Neural cell (in vitro differentiated cells): ENCODE results near the gene FAM107B. TPM values are rescaled to one million over a fixed set of nuclear protein-coding genes. Genes with fewer than 3 reads are reported as not detected.

ENCODE experiments used
- H2AFZ ChIP-seq: fragments of 200-600, 300-800 bp; sonication (generic), shearing (Covaris generic); 2 replicates; pipeline ENCODE4 v1.6.0; 2014; ENCODE audit warnings: low read depth, mild to moderate bottlenecking, antibody characterized with exemption, low read length, moderate library complexity
- H3F3A ChIP-seq: fragments of 200-600 bp; shearing (Covaris generic); 2 replicates; pipeline ENCODE4 v1.6.1; 2016; ENCODE audit warnings: mild to moderate bottlenecking, moderate library complexity, mixed read lengths, antibody characterized with exemption, low read length; ENCODE audit not compliant: insufficient read depth, poor library complexity, severe bottlenecking
- H3K27ac ChIP-seq: fragments of 200-600, 300-800 bp; sonication (generic), shearing (Covaris generic); 2 replicates; pipeline ENCODE4 v1.5.1; 2014; ENCODE audit warnings: mild to moderate bottlenecking, low read length, moderate library complexity
- H3K27me3 ChIP-seq: fragments of 300-800, 200-600 bp; sonication (generic), shearing (Covaris generic); 2 replicates; pipeline ENCODE4 v1.6.0; 2014; ENCODE audit warnings: mild to moderate bottlenecking, low read depth, low read length, moderate library complexity; ENCODE audit not compliant: insufficient read depth
- H3K36me3 ChIP-seq: fragments of 300-800, 200-600 bp; sonication (generic), shearing (Covaris generic); 2 replicates; pipeline ENCODE4 v1.5.1; 2014; ENCODE audit warnings: mild to moderate bottlenecking, antibody characterized with exemption, low read length, moderate library complexity; ENCODE audit not compliant: insufficient read depth
- H3K4me2 ChIP-seq: fragments of 300-800, 200-600 bp; sonication (generic), shearing (Covaris generic); 2 replicates; pipeline ENCODE4 v1.6.0; 2014; ENCODE audit warnings: mild to moderate bottlenecking, low read length
- H3K4me3 ChIP-seq: fragments of 300-800, 200-600 bp; sonication (generic), shearing (Covaris generic); 2 replicates; pipeline ENCODE4 v1.5.1; 2014; ENCODE audit warnings: mild to moderate bottlenecking, low read length, moderate library complexity
- H3K79me2 ChIP-seq: fragments of 200-600 bp; shearing (Covaris generic); replicated peaks from 2 replicates; pipeline ENCODE4 v1.6.0; 2014; ENCODE audit warnings: mild to moderate bottlenecking, low read length, moderate library complexity; ENCODE audit not compliant: insufficient read depth
- H3K9ac ChIP-seq: fragments of 300-800, 200-600 bp; sonication (generic), shearing (Covaris generic); 2 replicates; pipeline ENCODE4 v1.6.1; 2016; ENCODE audit warnings: mild to moderate bottlenecking, low read length, mixed read lengths
- H3K9me2 ChIP-seq: fragments of 200-600 bp; shearing (Covaris generic); 2 replicates; pipeline ENCODE4 v1.6.1; 2016; ENCODE audit warnings: mild to moderate bottlenecking, low read length, mixed read lengths; ENCODE audit not compliant: insufficient read depth
- H3K9me3 ChIP-seq: fragments of 200-600, 300-800 bp; sonication (generic), shearing (Covaris generic); 2 replicates; pipeline ENCODE4 v1.6.1; 2016; ENCODE audit warnings: mild to moderate bottlenecking, mixed run types, low read length, moderate library complexity, mixed read lengths
- H4K20me1 ChIP-seq: fragments of 200-600 bp; shearing (Covaris generic); 2 replicates; pipeline ENCODE4 v1.6.1; 2016; ENCODE audit warnings: mild to moderate bottlenecking, mixed run types; ENCODE audit not compliant: insufficient read depth
- CTCF ChIP-seq: fragments of 450-650 bp; IDR thresholded peaks from 2 replicates; pipeline ENCODE4 v1.5.1; 2014; ENCODE audit warnings: antibody characterized with exemption, mild to moderate bottlenecking, moderate library complexity; ENCODE audit not compliant: poor library complexity, severe bottlenecking
- EP300 ChIP-seq: fragments of 450-650 bp; conservative IDR thresholded peaks from 2 replicates; pipeline ENCODE4 v1.6.1; 2014; ENCODE audit warnings: antibody characterized with exemption, mild to moderate bottlenecking, moderate library complexity; ENCODE audit not compliant: poor library complexity, severe bottlenecking
- EZH2 ChIP-seq: fragments of 200-600, 300-800 bp; shearing (Covaris generic), sonication (generic); IDR thresholded peaks from 2 replicates; pipeline ENCODE4 v1.6.1; 2014; ENCODE audit warnings: antibody characterized with exemption, low read length, borderline replicate concordance, mild to moderate bottlenecking; ENCODE audit not compliant: insufficient read depth, poor library complexity, severe bottlenecking
- MXI1 ChIP-seq: fragments of 450-650 bp; conservative IDR thresholded peaks from 2 replicates; pipeline ENCODE4 v1.6.1; 2014; ENCODE audit warnings: antibody characterized with exemption, mild to moderate bottlenecking; ENCODE audit not compliant: poor library complexity, severe bottlenecking
- POLR2AphosphoS5 ChIP-seq: IDR thresholded peaks from 2 replicates; pipeline ENCODE4 v1.6.1; 2012
- RAD21 ChIP-seq: fragments of 450-650 bp; conservative IDR thresholded peaks from 2 replicates; pipeline ENCODE4 v1.6.1; 2014; ENCODE audit warnings: antibody characterized with exemption, mild to moderate bottlenecking, moderate library complexity
- SMC3 ChIP-seq: fragments of 450-650 bp; conservative IDR thresholded peaks from 2 replicates; pipeline ENCODE4 v1.6.1; 2014; ENCODE audit warnings: antibody characterized with exemption, mild to moderate bottlenecking, moderate library complexity; ENCODE audit not compliant: poor library complexity
- TAF1 ChIP-seq: IDR thresholded peaks from 2 replicates; pipeline ENCODE4 v1.6.1; 2012; ENCODE audit warnings: low read depth
- polyA plus RNA-seq: library from polyadenylated mRNA; depleted of rRNA; stranded (reverse); fragments of >200 nt; gene quantifications from 2 replicates; pipeline ENCODE4 v1.2.3, GENCODE V29; 2014
- TF ChIP-seq, protein P1 (sequence below): IDR thresholded peaks from 2 replicates; pipeline ENCODE4 v1.6.1; 2012; ENCODE audit warnings: borderline replicate concordance

The FAM107B gene
- polyA plus RNA-seq, 1 donor from 2014 or later = 106 TPM

GRCh38 chr10:14779001-14779651 is 4.4 kb upstream of the FAM107B start:
- Histone ChIP-seq H3K27ac (no peak overlapping the region), H3K9ac (no peak overlapping the region), H3K4me3 (no peak overlapping the region), H2AFZ (no peak overlapping the region), H3F3A (no peaks in the 10 kb centered on the region), H3K79me2 (no peaks in the 10 kb centered on the region), H3K4me2 (no peak overlapping the region), H4K20me1 (no peaks in the 10 kb centered on the region), H3K27me3 (no peaks in the 10 kb centered on the region), H3K9me2 (no peaks in the 10 kb centered on the region), H3K9me3 (no peaks in the 10 kb centered on the region), H3K36me3 (no peaks in the 10 kb centered on the region)
- TF ChIP-seq TAF1 (no peak), CTCF (no peak), MXI1 (no peak), EP300 (no peak), POLR2AphosphoS5 (no peak), RAD21 (no peak), EZH2 (no peak), SMC3 (no peak)
- TF ChIP-seq, protein P1, sequence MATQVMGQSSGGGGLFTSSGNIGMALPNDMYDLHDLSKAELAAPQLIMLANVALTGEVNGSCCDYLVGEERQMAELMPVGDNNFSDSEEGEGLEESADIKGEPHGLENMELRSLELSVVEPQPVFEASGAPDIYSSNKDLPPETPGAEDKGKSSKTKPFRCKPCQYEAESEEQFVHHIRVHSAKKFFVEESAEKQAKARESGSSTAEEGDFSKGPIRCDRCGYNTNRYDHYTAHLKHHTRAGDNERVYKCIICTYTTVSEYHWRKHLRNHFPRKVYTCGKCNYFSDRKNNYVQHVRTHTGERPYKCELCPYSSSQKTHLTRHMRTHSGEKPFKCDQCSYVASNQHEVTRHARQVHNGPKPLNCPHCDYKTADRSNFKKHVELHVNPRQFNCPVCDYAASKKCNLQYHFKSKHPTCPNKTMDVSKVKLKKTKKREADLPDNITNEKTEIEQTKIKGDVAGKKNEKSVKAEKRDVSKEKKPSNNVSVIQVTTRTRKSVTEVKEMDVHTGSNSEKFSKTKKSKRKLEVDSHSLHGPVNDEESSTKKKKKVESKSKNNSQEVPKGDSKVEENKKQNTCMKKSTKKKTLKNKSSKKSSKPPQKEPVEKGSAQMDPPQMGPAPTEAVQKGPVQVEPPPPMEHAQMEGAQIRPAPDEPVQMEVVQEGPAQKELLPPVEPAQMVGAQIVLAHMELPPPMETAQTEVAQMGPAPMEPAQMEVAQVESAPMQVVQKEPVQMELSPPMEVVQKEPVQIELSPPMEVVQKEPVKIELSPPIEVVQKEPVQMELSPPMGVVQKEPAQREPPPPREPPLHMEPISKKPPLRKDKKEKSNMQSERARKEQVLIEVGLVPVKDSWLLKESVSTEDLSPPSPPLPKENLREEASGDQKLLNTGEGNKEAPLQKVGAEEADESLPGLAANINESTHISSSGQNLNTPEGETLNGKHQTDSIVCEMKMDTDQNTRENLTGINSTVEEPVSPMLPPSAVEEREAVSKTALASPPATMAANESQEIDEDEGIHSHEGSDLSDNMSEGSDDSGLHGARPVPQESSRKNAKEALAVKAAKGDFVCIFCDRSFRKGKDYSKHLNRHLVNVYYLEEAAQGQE = no peak

GRCh38 chr10:14776546-14776945 is 1.8 kb upstream of the FAM107B start:
- Histone ChIP-seq H3K27ac (no peak overlapping the region), H4K20me1 (no peaks in the 10 kb centered on the region), H3K36me3 (no peaks in the 10 kb centered on the region), H3K79me2 (no peaks in the 10 kb centered on the region), H2AFZ (no peak overlapping the region), H3F3A (no peaks in the 10 kb centered on the region), H3K4me3 (no peak overlapping the region), H3K27me3 (no peaks in the 10 kb centered on the region), H3K9me2 (no peaks in the 10 kb centered on the region), H3K4me2 (no peak overlapping the region), H3K9me3 (no peaks in the 10 kb centered on the region), H3K9ac (no peak overlapping the region)
- TF ChIP-seq, protein P1 = no peak
- TF ChIP-seq MXI1 = no peak
- TF ChIP-seq RAD21 = no peak
- TF ChIP-seq TAF1 = no peak
- no peak for TF ChIP-seq EP300
- no peak for TF ChIP-seq POLR2AphosphoS5
- TF ChIP-seq CTCF = no peak
